Measurements from ENCODE around the gene HSD17B10.
"Not testable (repeated sequence)": the region's sequence is repeated elsewhere in the genome, so short reads cannot be mapped to it uniquely, and the experiment has no call there.

The HSD17B10 gene

DNA sequence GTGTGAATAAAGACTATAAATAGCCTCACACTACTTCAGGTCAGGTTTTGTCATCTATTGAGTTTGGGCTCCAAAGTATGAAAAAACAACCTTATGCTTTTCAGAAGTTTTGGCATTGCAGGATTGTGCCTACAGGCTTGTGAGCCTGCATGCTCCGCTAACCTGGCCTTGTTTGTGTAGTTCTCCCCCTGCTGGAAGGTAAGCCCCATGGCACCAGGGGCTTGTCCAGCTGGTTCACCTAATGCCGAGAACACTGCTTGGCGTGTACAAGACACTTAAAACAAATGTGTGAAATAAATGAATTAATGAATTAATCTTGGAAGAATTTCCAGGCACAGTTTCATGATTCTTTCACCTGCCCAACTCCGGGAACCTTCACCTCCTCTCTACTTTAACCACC lies 1.8 kb upstream of the HSD17B10 start:
- peak; percentile 59 for DNase-seq

GRCh38 chrX:53430231-53430630 lies 3.9 kb downstream of the HSD17B10 start:
- no peak for DNase-seq

- DNase-seq, result no peak
Observed at GRCh38 chrX:53429755-53430154, 4.4 kb downstream of the HSD17B10 start.

GRCh38 chrX:53422861-53423306 lies 11.3 kb downstream of the HSD17B10 start, which contains the start of gene RIBC1:
TSS of gene RIBC1 (plus strand) at chrX:53422873. CDS start at chrX:53426277, 3,404 bp downstream.
- no peak for DNase-seq

DNA sequence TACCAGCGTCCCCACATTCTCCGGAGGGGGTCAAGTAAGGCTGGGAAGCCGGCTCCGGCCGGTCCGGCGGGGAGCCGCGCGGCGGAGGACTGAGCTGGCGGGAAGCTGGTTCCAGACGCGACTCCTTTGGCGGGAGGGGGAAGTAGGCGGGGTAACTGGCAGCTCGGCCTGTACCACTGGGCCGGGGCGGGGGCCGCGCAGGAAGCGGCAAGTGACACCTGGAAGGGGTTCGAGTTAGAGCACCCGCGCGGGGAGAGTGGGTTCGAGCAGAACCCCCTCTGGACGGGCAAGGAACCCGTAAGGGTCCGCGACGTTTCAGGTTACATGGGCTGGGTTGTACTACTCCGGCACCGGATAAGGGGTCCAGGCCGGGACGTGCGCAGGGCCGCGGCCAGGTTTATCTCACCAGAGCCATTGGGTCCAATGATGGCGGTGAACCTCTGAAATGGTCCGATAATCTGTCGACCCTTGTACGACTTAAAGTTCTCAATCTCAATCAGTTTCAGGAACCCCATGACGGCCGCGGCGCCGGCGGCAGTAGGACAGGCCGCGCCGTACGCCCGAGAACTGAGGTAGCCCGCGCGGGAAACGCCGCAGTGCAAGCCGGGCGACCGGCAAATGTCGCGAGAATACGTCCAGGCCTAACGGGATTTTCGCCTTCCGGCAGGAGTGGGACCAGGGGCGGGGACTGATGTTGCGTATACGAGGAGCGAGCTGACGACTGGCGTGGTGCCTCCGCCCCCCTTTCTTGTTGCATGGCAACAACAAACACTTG lies 11.9 kb downstream of the HSD17B10 start, which contains the start of gene SMC1A:
TSS of gene SMC1A (minus strand) at position 569 of the 775 bp plus-strand sequence. CDS start at position 515, 54 bp downstream.
- peak; percentile 97 for DNase-seq

- no peak for DNase-seq
Observed at GRCh38 chrX:53421772-53422085, 12.4 kb downstream of the HSD17B10 start.

- DNase-seq, result no peak
Observed at GRCh38 chrX:53421125-53421524, 13.0 kb downstream of the HSD17B10 start.

DNA sequence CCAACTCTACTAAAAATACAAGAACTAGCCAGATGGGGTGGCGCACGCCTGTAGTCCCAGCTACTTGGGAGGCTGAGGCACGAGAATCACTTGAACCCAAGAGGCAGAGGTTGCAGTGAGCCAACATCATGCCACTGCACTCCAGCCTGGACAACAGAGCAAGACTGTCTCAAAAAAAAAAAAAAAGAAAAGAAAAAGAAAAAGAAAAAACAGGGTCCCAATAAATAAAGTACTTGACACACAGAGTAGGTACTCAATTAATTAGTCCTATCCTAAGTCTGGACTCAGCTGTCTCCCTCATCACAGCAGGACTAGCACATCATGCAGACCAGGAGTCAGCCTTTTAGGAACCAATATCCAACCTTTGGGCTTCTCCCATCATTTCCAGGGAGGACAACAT lies 13.8 kb downstream of the HSD17B10 start:
- not testable (repeated sequence) for DNase-seq

- DNase-seq, result peak; percentile 24
Observed at GRCh38 chrX:53412446-53412845, 21.7 kb downstream of the HSD17B10 start.

GRCh38 chrX:53403535-53403934 lies 30.6 kb downstream of the HSD17B10 start:
- no peak for DNase-seq

- DNase-seq, result no peak
Observed at GRCh38 chrX:53398216-53398615, 36.0 kb downstream of the HSD17B10 start.

DNA sequence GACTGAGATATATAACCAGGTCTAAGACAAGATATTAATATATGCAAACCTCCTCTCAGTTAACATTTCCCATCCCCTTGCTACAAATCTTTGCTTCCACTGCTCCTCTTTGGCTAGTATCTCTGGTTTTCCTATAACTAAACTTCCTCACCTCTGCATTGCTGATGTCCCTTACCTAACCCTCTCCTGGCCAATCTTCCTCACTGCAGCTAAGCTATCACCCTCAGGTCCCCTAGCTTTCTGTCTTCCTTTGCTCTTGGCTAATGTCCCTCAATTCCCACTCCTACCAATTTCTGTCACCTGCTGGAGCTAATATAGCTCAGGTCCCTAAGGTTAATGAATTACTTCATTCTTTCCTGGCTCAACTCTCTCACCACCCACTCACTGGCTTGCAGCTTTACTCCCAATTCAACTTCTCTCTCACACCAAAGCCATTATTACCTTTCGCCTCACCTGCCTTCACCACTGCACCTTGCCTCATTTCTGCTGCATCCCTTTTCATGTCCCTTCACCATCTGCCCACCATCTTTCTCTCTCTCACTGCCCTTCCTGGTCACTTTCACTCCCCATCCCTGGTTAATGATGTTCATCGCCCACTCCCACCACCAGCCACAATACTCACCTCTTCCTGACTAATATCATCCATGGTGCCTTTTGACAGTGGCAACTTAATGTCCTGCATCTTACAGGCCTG lies 38.4 kb downstream of the HSD17B10 start:
- no peak for DNase-seq

- DNase-seq, result no peak
Observed at GRCh38 chrX:53383376-53384076, 50.6 kb downstream of the HSD17B10 start.
